H1 (cell line): ENCODE results near the gene ZNF669. TPM values are rescaled to one million over a fixed set of nuclear protein-coding genes. Genes with fewer than 3 reads are reported as not detected.

Source experiments
- CTCF ChIA-PET: fragments of 300-600 bp; sonication (Branson Sonifier 250); formaldehyde crosslinking; loops from one replicate; lab custom pipeline; 2021; ENCODE audit not compliant: partially characterized antibody; lab: Charles Lee
- POLR2A ChIA-PET: fragments of 300-600 bp; sonication (Branson Sonifier 250); formaldehyde crosslinking; loops from one replicate; lab custom pipeline; 2021; ENCODE audit warnings: inconsistent platforms; ENCODE audit not compliant: partially characterized antibody; lab: Charles Lee
- DNase-seq, 2 experiments: peaks; one replicate each; pipeline versions ENCODE4 v3.0.0 to v3.0.0-alpha.2; 2010 to 2022; ENCODE audit warnings: low spot score in 2 of 2, low read depth in 1 of 2, mixed read lengths in 1 of 2
- FAIRE-seq: peaks from 2 replicates; lab custom pipeline; 2011; peaks lifted over from hg19 to GRCh38; lab: Jason Lieb, UNC
- H2AFZ ChIP-seq: 2 replicates; pipeline ENCODE4 v1.8.1; 2012; ENCODE audit warnings: low read length, inconsistent platforms
- H2AK5ac ChIP-seq: 2 replicates; pipeline ENCODE4 v1.6.1; 2013; ENCODE audit warnings: low read depth, low read length
- H2BK120ac ChIP-seq: replicated peaks from 2 replicates; pipeline ENCODE3; 2013; ENCODE audit warnings: low read depth, low read length, inconsistent platforms
- H2BK12ac ChIP-seq: 2 replicates; pipeline ENCODE4 v1.6.1; 2013; ENCODE audit warnings: low read depth, low read length
- H2BK15ac ChIP-seq: 2 replicates; pipeline ENCODE4 v1.6.1; 2013; ENCODE audit warnings: low read length
- H2BK20ac ChIP-seq: 2 replicates; pipeline ENCODE4 v1.6.1; 2013; ENCODE audit warnings: low read length
- H2BK5ac ChIP-seq: 2 replicates; pipeline ENCODE4 v1.6.1; 2013; ENCODE audit warnings: low read depth, low read length
- H3K14ac ChIP-seq: 2 replicates; pipeline ENCODE4 v1.6.1; 2013; ENCODE audit warnings: inconsistent platforms; ENCODE audit not compliant: insufficient read length
- H3K18ac ChIP-seq: 2 replicates; pipeline ENCODE4 v1.6.1; 2013; ENCODE audit warnings: low read length; ENCODE audit errors: extremely low read depth
- H3K23ac ChIP-seq: 2 replicates; pipeline ENCODE4 v1.6.1; 2013; ENCODE audit warnings: inconsistent platforms; ENCODE audit not compliant: insufficient read length
- H3K23me2 ChIP-seq: 2 replicates; pipeline ENCODE4 v1.6.1; 2013; ENCODE audit warnings: low read depth, low read length
- H3K27ac ChIP-seq: 2 replicates; pipeline ENCODE4 v1.6.1; 2011; ENCODE audit warnings: low read depth, low read length, inconsistent platforms
- H3K27me3 ChIP-seq, 4 experiments: replicated peaks in 1 of 4; 1 replicate in 1 of 4; 2 replicates in 3 of 4; pipeline versions ENCODE4 v1.6.1 to v1.8.1; 2011 to 2013; ENCODE audit warnings: low read length in 3 of 4, mild to moderate bottlenecking in 3 of 4, inconsistent platforms in 2 of 4, mixed read lengths in 2 of 4, moderate library complexity in 1 of 4; ENCODE audit not compliant: control insufficient read depth in 3 of 4, insufficient read depth in 3 of 4; ENCODE audit errors: extremely low read depth in 1 of 4
- H3K36me3 ChIP-seq, 4 experiments: 2 replicates each; pipeline versions ENCODE4 v1.6.1 to v1.8.1; 2011 to 2013; ENCODE audit warnings: mild to moderate bottlenecking in 4 of 4, low read length in 3 of 4, moderate library complexity in 2 of 4, control low read depth in 1 of 4, inconsistent platforms in 1 of 4; ENCODE audit not compliant: insufficient read depth in 4 of 4, control insufficient read depth in 2 of 4
- H3K4ac ChIP-seq: replicated peaks from 2 replicates; pipeline ENCODE3; 2013; ENCODE audit warnings: low read length, low read depth, mixed read lengths, inconsistent platforms; ENCODE audit not compliant: insufficient read length
- H3K4me1 ChIP-seq, 4 experiments: replicated peaks in 1 of 4; 1 replicate in 1 of 4; 2 replicates in 3 of 4; pipeline versions ENCODE4 v1.6.1 to v1.8.1; 2011 to 2013; ENCODE audit warnings: low read length in 3 of 4, inconsistent platforms in 2 of 4, mixed read lengths in 1 of 4; ENCODE audit not compliant: insufficient read depth in 4 of 4, control insufficient read depth in 3 of 4
- H3K4me2 ChIP-seq, 2 experiments: 2 replicates each; pipeline versions ENCODE4 v1.6.1 to v1.8.1; 2011 to 2013; ENCODE audit warnings: low read depth in 2 of 2, low read length in 2 of 2, control low read depth in 1 of 2, inconsistent platforms in 1 of 2, mild to moderate bottlenecking in 1 of 2; ENCODE audit not compliant: insufficient read depth in 1 of 2
- H3K4me3 ChIP-seq, 4 experiments: fragments of 200-600, 300-600 bp in 1 of 4; sonication (generic), shearing (Covaris generic), sonication (Bioruptor Twin) in 1 of 4; 2 replicates each; pipeline versions ENCODE4 v1.5.1 to v1.8.1; 2011 to 2016; ENCODE audit warnings: low read length in 4 of 4, low read depth in 3 of 4, control low read depth in 2 of 4, inconsistent platforms in 2 of 4, mild to moderate bottlenecking in 2 of 4, mixed read lengths in 1 of 4, moderate library complexity in 1 of 4; ENCODE audit not compliant: insufficient read depth in 2 of 4; ENCODE audit errors: extremely low read depth in 1 of 4
- H3K56ac ChIP-seq: replicated peaks from 2 replicates; pipeline ENCODE3; 2013; ENCODE audit warnings: low read depth, mild to moderate bottlenecking, mixed read lengths, low read length, inconsistent platforms; ENCODE audit not compliant: insufficient read length
- H3K79me1 ChIP-seq: 2 replicates; pipeline ENCODE4 v1.6.1; 2013; ENCODE audit warnings: low read depth, low read length, control low read depth
- H3K79me2 ChIP-seq, 2 experiments: 2 replicates each; pipeline versions ENCODE4 v1.6.1 to v1.8.1; 2012 to 2013; ENCODE audit warnings: low read length in 2 of 2, mild to moderate bottlenecking in 2 of 2, inconsistent platforms in 1 of 2; ENCODE audit not compliant: insufficient read depth in 2 of 2, control insufficient read depth in 1 of 2
- H3K9ac ChIP-seq, 4 experiments: replicated peaks in 1 of 4; 1 replicate in 1 of 4; 2 replicates in 3 of 4; pipeline versions ENCODE4 v1.6.1 to v1.8.1; 2011 to 2013; ENCODE audit warnings: low read depth in 3 of 4, low read length in 3 of 4, control low read depth in 2 of 4, mild to moderate bottlenecking in 2 of 4, moderate library complexity in 2 of 4, inconsistent platforms in 1 of 4; ENCODE audit errors: extremely low read depth in 1 of 4
- H3K9me3 ChIP-seq, 2 experiments: 2 replicates each; pipeline versions ENCODE4 v1.6.1 to v1.8.1; 2012 to 2013; ENCODE audit warnings: mild to moderate bottlenecking in 2 of 2, moderate library complexity in 2 of 2, control low read depth in 1 of 2, inconsistent platforms in 1 of 2, low read depth in 1 of 2, low read length in 1 of 2, mixed read lengths in 1 of 2; ENCODE audit not compliant: insufficient read depth in 2 of 2
- H4K20me1 ChIP-seq, 2 experiments: replicated peaks in 1 of 2; 2 replicates each; pipeline versions ENCODE3 to v1.8.1; 2011 to 2013; ENCODE audit warnings: inconsistent platforms in 2 of 2, low read length in 2 of 2, mild to moderate bottlenecking in 1 of 2; ENCODE audit not compliant: insufficient read depth in 2 of 2, control insufficient read depth in 1 of 2
- H4K5ac ChIP-seq: 2 replicates; pipeline ENCODE4 v1.6.1; 2013; ENCODE audit warnings: low read length, low read depth, mixed read lengths, inconsistent platforms; ENCODE audit not compliant: insufficient read length
- H4K8ac ChIP-seq: 2 replicates; pipeline ENCODE4 v1.8.0; 2013; ENCODE audit warnings: mild to moderate bottlenecking, moderate library complexity, low read length, inconsistent platforms; ENCODE audit not compliant: insufficient read depth; ENCODE audit errors: extremely low read depth
- H4K91ac ChIP-seq: replicated peaks from 2 replicates; pipeline ENCODE3; 2013; ENCODE audit warnings: low read length, mixed read lengths, inconsistent platforms; ENCODE audit not compliant: insufficient read length
- CEBPB ChIP-seq: IDR thresholded peaks from 2 replicates; pipeline ENCODE4 v1.6.1; 2012; ENCODE audit warnings: low read depth, low read length
- CHD1 ChIP-seq: IDR thresholded peaks from 2 replicates; pipeline ENCODE4 v1.6.1; 2012; ENCODE audit warnings: low read depth, low read length, improper control_type of control experiment
- EZH2 ChIP-seq: fragments of 200-600 bp; sonication (generic); IDR thresholded peaks from 2 replicates; pipeline ENCODE4 v1.7.1; 2012; ENCODE audit warnings: low read depth, mild to moderate bottlenecking, moderate library complexity, low read length, inconsistent platforms; ENCODE audit not compliant: severe bottlenecking
- HDAC6 ChIP-seq: IDR thresholded peaks from one replicate; pipeline ENCODE4 v1.7.1; 2012; ENCODE audit warnings: low read depth, mild to moderate bottlenecking, inconsistent platforms, low read length, moderate library complexity
- NANOG ChIP-seq: IDR thresholded peaks from 2 replicates; pipeline ENCODE4 v1.6.1; 2011; ENCODE audit warnings: low read length, low read depth, mild to moderate bottlenecking, inconsistent platforms; ENCODE audit not compliant: insufficient read depth, poor library complexity, severe bottlenecking
- NRF1 ChIP-seq: IDR thresholded peaks from 2 replicates; pipeline ENCODE4 v1.6.1; 2011; ENCODE audit warnings: mild to moderate bottlenecking, low read depth, low read length, improper control_type of control experiment
- RFX5 ChIP-seq: IDR thresholded peaks from 2 replicates; pipeline ENCODE4 v1.6.1; 2011; ENCODE audit warnings: low read depth, low read length, improper control_type of control experiment, borderline replicate concordance
- SIN3A ChIP-seq, 2 experiments: IDR thresholded peaks in 1 of 2; conservative IDR thresholded peaks in 1 of 2; 2 replicates each; pipeline ENCODE4 v1.6.1; 2011 to 2012; ENCODE audit warnings: low read length in 2 of 2, improper control_type of control experiment in 1 of 2, low read depth in 1 of 2, mild to moderate bottlenecking in 1 of 2
- SIX5 ChIP-seq: IDR thresholded peaks from 2 replicates; pipeline ENCODE4 v1.6.1; 2011; ENCODE audit warnings: mild to moderate bottlenecking, low read depth, low read length
- TBP ChIP-seq: IDR thresholded peaks from 2 replicates; pipeline ENCODE4 v1.6.1; 2011; ENCODE audit warnings: low read depth, low read length, improper control_type of control experiment
- TCF12 ChIP-seq: IDR thresholded peaks from 2 replicates; pipeline ENCODE4 v1.6.1; 2011; ENCODE audit warnings: low read depth, mild to moderate bottlenecking, low read length
- YY1 ChIP-seq: IDR thresholded peaks from 2 replicates; pipeline ENCODE4 v1.6.1; 2011; ENCODE audit warnings: low read depth, mild to moderate bottlenecking, low read length
- WGBS, 2 experiments: shearing (Covaris generic) in 1 of 2; methylation state at CpG; one replicate each; pipeline versions ENCODE4 v1.1.6 to v1.1.7; 2013 to 2015; ENCODE audit warnings: low lambda C conversion rate in 2 of 2, mixed read lengths in 2 of 2, inconsistent platforms in 1 of 2, low coverage in 1 of 2, missing lambda C conversion rate in 1 of 2; ENCODE audit not compliant: insufficient replicate concordance in 2 of 2, insufficient coverage in 1 of 2, insufficient read length in 1 of 2; ENCODE audit errors: extremely low coverage in 1 of 2, missing lambda C conversion rate in 1 of 2; 5-methylcytosine and 5-hydroxymethylcytosine counted together
- polyA plus RNA-seq, 7 experiments: library from polyadenylated mRNA; depleted of rRNA in 3 of 7; stranded (reverse) in 5 of 7; unstranded in 2 of 7; fragments of >200 nt in 5 of 7; fragments of 200-250 nt in 2 of 7; gene quantifications; 1 replicate in 5 of 7; 2 replicates in 1 of 7; 4 replicates in 1 of 7; pipeline versions ENCODE4 v1.2.1 to v1.2.3, GENCODE V29; 2011 to 2013; ENCODE audit warnings: missing spikeins in 2 of 7, mixed read lengths in 2 of 7
- total RNA-seq: library from RNA; stranded (reverse); fragmentation: NEBNext Ultra II Directional; extraction: Animal tissue kit (Norgen Biotek cat#: 25700); gene quantifications from 2 replicates; pipeline ENCODE4 v1.2.1, GENCODE V29; 2021

The ZNF669 gene
- total and polyA plus RNA-seq, 2 of the 8 experiments (the other 6 are each of a cell fraction or from before 2014, with no cell fraction given): 4.8 to 20.3 TPM

DNA sequence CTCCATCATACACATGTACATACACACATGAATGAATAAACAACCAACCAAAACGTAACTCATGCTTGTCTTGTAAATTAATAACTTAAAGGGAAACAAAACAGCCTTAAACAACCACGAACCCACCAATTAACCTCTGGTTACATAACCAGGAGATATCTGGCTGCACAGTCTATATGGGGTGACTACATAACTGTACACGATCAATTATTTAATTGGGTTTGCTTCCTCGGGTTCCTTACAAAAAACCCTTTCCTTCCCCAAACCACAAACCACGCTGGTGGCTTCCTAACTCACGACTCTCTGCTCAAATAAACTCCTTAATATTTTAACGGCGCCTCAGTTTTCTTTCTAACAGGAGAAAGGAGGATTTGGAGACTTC lies 26.3 kb downstream of the ZNF669 start:
- Histone ChIP-seq H3K23me2 (peaks cover 6% of the 10 kb centered on the region), H3K9ac (peak overlapping the region; percentile 43 to 95 (median 88)), H3K4me2 (peak overlapping the region; percentile 70 to 95)
- WGBS, 2 experiments: 5% methylated on average over 8 of the region's 8 CpGs; no CpG with 5 or more reads in 1 of the 2 experiments
- no peak for FAIRE-seq
- POLR2A ChIA-PET: interaction anchor here (1.1 to 2.6 kb wide), 10 partner anchors 10 to 354 kb away, joined by 4 to 11 read pairs (median 7); partner anchors contain the start of genes SCCPDH, ZNF669 and ZNF695
- TF ChIP-seq SIN3A (conservative IDR thresholded peaks at IDR 0.05 in 1 of 2, IDR thresholded peaks at IDR 0.05 in 1 of 2; ENCODE audit: low read depth in 1 of 2, low read length in 2 of 2) (no peak), HDAC6 (no peak), CHD1 (no peak), YY1 (no peak), CEBPB (no peak), RFX5 (no peak), NRF1 (no peak), NANOG (no peak), EZH2 (no peak), TBP (no peak), TCF12 (no peak), SIX5 (no peak)
- TF ChIP-seq, all 59 proteins: peak for 0
- Histone ChIP-seq H4K91ac (peak overlapping the region; percentile 33), H3K27me3 (no peaks in the 10 kb centered on the region), H3K4me3 (peak overlapping the region; percentile 78 to 97 (median 92)), H3K9me3 (peaks cover 16 to 26% of the 10 kb centered on the region in 2 experiments), H3K79me2 (peaks cover 26 to 53% of the 10 kb centered on the region in 2 experiments), H3K18ac (peak overlapping the region; percentile 48; the same call in 1 of the 2 replicates), H2BK12ac (no peak overlapping the region), H4K20me1 (no peaks in the 10 kb centered on the region), H3K27ac (peak overlapping the region; percentile 88; the same call in 1 of the 2 replicates), H3K14ac (no peak overlapping the region), H2BK15ac (no peak overlapping the region), H2BK20ac (no peak overlapping the region), H3K79me1 (peaks cover 6% of the 10 kb centered on the region), H2BK5ac (no peak overlapping the region), H3K56ac (no peak overlapping the region), H4K8ac (peak overlapping the region; percentile 95; the same call in 1 of the 2 replicates), H3K4me1 (peaks cover 0 to 5% (median 4%) of the 10 kb centered on the region in 4 experiments; a peak in 4 of 7 replicates), H2AK5ac (0 out of 2 replicates have a peak overlapping the region, but pooled peaks have one; percentile 24), H3K23ac (no peak overlapping the region), H4K5ac (no peak overlapping the region), H3K36me3 (peaks cover 0 to 31% (median 11%) of the 10 kb centered on the region in 4 experiments; a peak in 4 of 8 replicates), H2AFZ (peak overlapping the region; percentile 93; the same call in 1 of the 2 replicates), H3K4ac (no peak overlapping the region), H2BK120ac (no peak overlapping the region)
- no peak for DNase-seq
- CTCF ChIA-PET: interaction anchor here (1.2 to 2.9 kb wide), 3 partner anchors 13 to 69 kb away, joined by 4 to 6 read pairs (median 5); no protein-coding TSS in a partner anchor
